Uterus (tissue), 2 donors: ENCODE data around the gene QSOX1.

Source experiments
- POLR2A ChIP-seq, 2 donors: fragments of 450-650 bp; IDR thresholded peaks; one replicate each; pipeline ENCODE4 v1.6.1; 2016; ENCODE audit warnings: antibody characterized with exemption in 2 of 2, mild to moderate bottlenecking in 1 of 2, moderate library complexity in 1 of 2
- TF ChIP-seq, protein P1 (sequence below), 4 experiments: fragments of 200-600 bp in 2 of 4; fragments of 450-650 bp in 2 of 4; sonication (generic) in 2 of 4; IDR thresholded peaks; one replicate each; pipeline ENCODE4 v1.5.1; 2016 to 2019; ENCODE audit warnings: antibody characterized with exemption in 4 of 4, mild to moderate bottlenecking in 2 of 4, moderate library complexity in 1 of 4

DNA sequence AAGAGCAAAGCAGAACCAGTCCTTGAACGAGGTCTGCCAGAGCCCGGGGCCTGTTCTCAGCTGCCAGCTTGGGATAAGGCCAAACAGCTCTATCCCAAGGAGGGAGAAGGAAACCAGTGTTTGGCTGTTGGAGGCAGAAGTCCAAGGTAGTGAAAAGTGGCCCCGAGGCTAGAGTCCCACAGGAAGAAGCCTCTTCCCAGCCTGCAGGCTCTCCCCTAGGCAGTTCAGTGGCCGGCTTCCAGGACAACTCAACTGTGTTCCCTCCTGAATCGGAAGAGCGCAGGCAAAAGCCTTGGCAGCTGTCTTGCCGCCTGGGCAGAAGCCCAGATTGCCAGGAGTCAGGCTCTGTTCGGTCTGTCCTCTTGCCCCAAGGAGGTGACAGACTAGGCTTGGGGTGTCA lies 19.3 kb downstream of the QSOX1 start:
- TF ChIP-seq, protein P1, sequence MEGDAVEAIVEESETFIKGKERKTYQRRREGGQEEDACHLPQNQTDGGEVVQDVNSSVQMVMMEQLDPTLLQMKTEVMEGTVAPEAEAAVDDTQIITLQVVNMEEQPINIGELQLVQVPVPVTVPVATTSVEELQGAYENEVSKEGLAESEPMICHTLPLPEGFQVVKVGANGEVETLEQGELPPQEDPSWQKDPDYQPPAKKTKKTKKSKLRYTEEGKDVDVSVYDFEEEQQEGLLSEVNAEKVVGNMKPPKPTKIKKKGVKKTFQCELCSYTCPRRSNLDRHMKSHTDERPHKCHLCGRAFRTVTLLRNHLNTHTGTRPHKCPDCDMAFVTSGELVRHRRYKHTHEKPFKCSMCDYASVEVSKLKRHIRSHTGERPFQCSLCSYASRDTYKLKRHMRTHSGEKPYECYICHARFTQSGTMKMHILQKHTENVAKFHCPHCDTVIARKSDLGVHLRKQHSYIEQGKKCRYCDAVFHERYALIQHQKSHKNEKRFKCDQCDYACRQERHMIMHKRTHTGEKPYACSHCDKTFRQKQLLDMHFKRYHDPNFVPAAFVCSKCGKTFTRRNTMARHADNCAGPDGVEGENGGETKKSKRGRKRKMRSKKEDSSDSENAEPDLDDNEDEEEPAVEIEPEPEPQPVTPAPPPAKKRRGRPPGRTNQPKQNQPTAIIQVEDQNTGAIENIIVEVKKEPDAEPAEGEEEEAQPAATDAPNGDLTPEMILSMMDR (IDR thresholded peaks at IDR 0.05): no peak
- TF ChIP-seq POLR2A (IDR thresholded peaks at IDR 0.05): no peak
